ENCODE results near the gene PDE4B.
"Not testable (repeated sequence)": the region's sequence is repeated elsewhere in the genome, so short reads cannot be mapped to it uniquely, and the experiment has no call there.

- not testable (repeated sequence) for TF ChIP-seq POLR2A, EP300, CTCF (IDR thresholded peaks at IDR 0.05)
These were observed 174.8 kb downstream of the PDE4B start for GRCh38 chr1:65967492-65967891.

Data from sigmoid colon (tissue), 4 donors.